ENCODE results near the gene TSGA10IP. TPM values are rescaled to one million over a fixed set of nuclear protein-coding genes. Genes with fewer than 3 reads are reported as not detected.
"Not testable (repeated sequence)": the region's sequence is repeated elsewhere in the genome, so short reads cannot be mapped to it uniquely, and the experiment has no call there.

TSGA10IP gene
- total and polyA plus RNA-seq, 4 donors: 0.39 to 0.68 (median 0.60) TPM; not detected in 1

DNA sequence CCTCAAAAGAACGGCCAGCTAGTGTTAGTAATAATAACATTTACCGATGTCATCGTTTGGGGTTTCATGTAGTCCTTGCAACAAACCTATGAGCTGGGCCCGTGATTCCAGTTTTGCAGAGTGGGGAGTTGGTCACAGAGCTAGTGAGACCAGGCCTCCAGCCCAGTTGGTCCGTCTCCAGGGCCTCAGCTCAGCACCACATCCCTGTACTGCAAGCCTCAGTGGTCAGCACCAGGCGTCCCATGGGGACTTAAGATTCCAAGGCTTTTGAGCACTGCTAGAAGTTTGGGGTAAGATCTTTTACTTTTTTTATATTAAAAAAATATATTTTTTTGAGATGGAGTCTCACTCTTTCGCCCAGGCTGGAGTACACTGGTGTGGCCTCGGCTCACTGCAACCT is 1.1 kb upstream of the TSGA10IP start:
- H3K36me3 ChIP-seq (ENCODE audit: control insufficient read depth, insufficient read depth, low read length): no peaks in the 10 kb centered on the region
- H3K27me3 ChIP-seq (ENCODE audit: control insufficient read depth, insufficient read depth, low read length): no peaks in the 10 kb centered on the region
- peaks cover 2% of the 10 kb centered on the region for H3K4me1 ChIP-seq (ENCODE audit: control insufficient read depth, insufficient read depth, low read length)
- no peak for DNase-seq (ENCODE audit: low read depth in 4 of 6, low spot score in 6 of 6)
- WGBS (ENCODE audit: insufficient coverage): 93% methylated on average over 7 of the region's 8 CpGs
- no peaks in the 10 kb centered on the region for H3K9me3 ChIP-seq (ENCODE audit: control insufficient read depth, insufficient read depth, low read length)
- H3K27ac ChIP-seq (ENCODE audit: low read depth, low read length): no peak overlapping the region
- no peak overlapping the region for H3K4me3 ChIP-seq (ENCODE audit: low read depth, low read length)

DNA sequence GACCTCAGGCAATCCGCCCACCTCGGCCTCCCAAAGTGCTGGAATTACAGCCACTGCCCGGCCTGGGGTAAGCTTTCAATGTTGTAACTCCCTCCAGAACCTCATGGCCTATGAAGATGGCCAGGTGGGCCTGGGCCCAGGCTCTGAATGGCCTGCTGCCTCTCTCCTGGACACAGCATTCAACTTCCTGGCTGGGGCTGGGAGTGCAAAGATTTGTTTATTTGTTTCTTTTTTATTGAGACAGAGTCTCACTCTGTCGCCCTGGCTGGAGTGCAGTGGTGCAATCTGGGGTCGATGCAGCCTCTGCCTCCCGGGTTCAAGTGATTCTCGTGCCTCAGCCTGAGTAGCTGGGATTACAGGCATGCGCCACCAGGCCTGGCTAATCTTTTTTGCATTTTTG is 513 bp upstream of the TSGA10IP start:
- 69% methylated on average over 7 of the region's 8 CpGs for WGBS (ENCODE audit: insufficient coverage)
- Histone ChIP-seq H3K27ac (ENCODE audit: low read depth, low read length) (no peak overlapping the region), H3K27me3 (ENCODE audit: control insufficient read depth, insufficient read depth, low read length) (no peaks in the 10 kb centered on the region), H3K4me3 (ENCODE audit: low read depth, low read length) (no peak overlapping the region), H3K36me3 (ENCODE audit: control insufficient read depth, insufficient read depth, low read length) (no peaks in the 10 kb centered on the region), H3K4me1 (ENCODE audit: control insufficient read depth, insufficient read depth, low read length) (peaks cover 2% of the 10 kb centered on the region), H3K9me3 (ENCODE audit: control insufficient read depth, insufficient read depth, low read length) (no peaks in the 10 kb centered on the region)
- no peak for DNase-seq (ENCODE audit: low read depth in 4 of 6, low spot score in 6 of 6)

DNA sequence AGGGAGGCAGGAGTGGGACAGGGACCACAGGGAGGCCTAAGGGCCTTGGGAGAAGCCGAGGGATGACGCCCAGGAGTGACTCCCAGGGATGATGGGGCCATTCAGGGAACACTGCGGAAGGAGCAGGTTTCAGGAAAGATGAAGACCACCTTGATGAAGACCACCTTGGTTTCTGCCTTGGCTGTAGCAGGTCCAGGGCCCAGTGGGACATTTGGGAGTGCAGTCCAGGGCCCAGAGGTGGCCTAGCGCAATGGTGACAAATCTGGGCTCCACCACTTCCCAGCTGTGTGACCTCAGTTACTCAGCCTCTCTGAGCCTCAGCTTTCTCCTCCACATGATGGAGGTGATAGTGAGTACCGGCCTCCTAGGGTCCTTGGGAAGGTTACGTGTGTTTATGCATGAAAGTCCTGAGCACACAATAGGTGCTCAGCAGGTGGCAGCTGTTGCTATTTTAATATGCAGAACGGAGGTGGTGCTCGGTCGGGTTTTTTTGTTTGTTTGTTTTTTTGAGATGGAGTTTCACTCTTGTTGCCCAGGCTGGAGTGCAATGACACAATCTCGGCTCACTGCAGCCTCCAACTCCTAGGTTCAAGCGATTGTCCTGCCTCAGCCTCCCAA is 770 bp downstream of the TSGA10IP start:
- no peaks in the 10 kb centered on the region for H3K9me3 ChIP-seq (ENCODE audit: control insufficient read depth, insufficient read depth, low read length)
- H3K27me3 ChIP-seq (ENCODE audit: control insufficient read depth, insufficient read depth, low read length): no peaks in the 10 kb centered on the region
- H3K36me3 ChIP-seq (ENCODE audit: control insufficient read depth, insufficient read depth, low read length): no peaks in the 10 kb centered on the region
- H3K4me3 ChIP-seq (ENCODE audit: low read depth, low read length): no peak overlapping the region
- H3K27ac ChIP-seq (ENCODE audit: low read depth, low read length): no peak overlapping the region
- peaks cover 2% of the 10 kb centered on the region for H3K4me1 ChIP-seq (ENCODE audit: control insufficient read depth, insufficient read depth, low read length)
- no peak for DNase-seq (ENCODE audit: low read depth in 4 of 6, low spot score in 6 of 6)
- 65% methylated on average over 7 of the region's 11 CpGs for WGBS (ENCODE audit: insufficient coverage)

DNA sequence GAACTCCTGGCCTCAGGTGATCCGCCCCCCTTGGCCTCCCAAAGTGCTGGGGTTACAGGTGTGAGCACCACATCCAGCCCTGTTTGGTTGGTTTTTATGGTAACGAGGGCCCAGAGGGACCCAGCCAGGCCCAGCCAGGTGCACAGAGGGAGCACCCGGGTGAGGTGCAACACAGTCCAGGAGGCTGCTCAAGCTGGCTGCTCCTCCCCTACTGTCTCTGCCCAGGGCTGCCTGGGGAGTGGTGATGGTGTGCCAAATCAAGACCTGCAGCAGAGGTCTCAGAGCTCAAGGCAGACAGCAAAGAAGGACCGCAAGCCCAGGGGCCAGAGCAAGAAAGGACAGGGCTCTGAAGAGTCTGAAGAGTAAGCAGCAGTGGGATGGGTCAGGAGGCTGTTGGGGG is 1.4 kb downstream of the TSGA10IP start:
- H3K27me3 ChIP-seq (ENCODE audit: control insufficient read depth, insufficient read depth, low read length): no peaks in the 10 kb centered on the region
- no peaks in the 10 kb centered on the region for H3K36me3 ChIP-seq (ENCODE audit: control insufficient read depth, insufficient read depth, low read length)
- 100% methylated on average over 4 of the region's 4 CpGs for WGBS (ENCODE audit: insufficient coverage)
- DNase-seq (ENCODE audit: low read depth in 4 of 6, low spot score in 6 of 6): no peak
- no peak overlapping the region for H3K27ac ChIP-seq (ENCODE audit: low read depth, low read length)
- H3K9me3 ChIP-seq (ENCODE audit: control insufficient read depth, insufficient read depth, low read length): no peaks in the 10 kb centered on the region
- no peak overlapping the region for H3K4me3 ChIP-seq (ENCODE audit: low read depth, low read length)
- H3K4me1 ChIP-seq (ENCODE audit: control insufficient read depth, insufficient read depth, low read length): peaks cover 2% of the 10 kb centered on the region

DNA sequence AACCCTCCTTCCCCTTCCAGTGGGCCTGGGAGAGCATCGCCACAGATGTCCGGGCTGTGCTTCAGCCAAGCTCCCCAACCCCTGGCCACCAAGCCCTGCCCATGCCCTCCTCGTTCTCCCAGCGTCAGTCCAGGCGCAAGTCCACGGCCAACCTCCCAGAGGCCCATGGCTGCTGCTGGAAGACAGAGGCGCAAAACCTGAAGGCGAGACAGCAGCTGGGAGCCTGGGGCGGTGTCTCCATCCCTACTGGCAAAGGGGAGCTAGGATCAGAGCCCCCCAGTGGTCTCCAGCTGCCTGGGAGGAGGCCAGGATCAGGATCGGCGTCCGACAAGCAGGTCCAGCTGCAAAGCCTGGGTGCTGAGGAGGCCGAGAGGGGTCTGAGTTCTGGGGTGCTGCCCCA is 1.9 kb downstream of the TSGA10IP start:
- Histone ChIP-seq H3K27me3 (ENCODE audit: control insufficient read depth, insufficient read depth, low read length) (no peaks in the 10 kb centered on the region), H3K36me3 (ENCODE audit: control insufficient read depth, insufficient read depth, low read length) (no peaks in the 10 kb centered on the region), H3K4me3 (ENCODE audit: low read depth, low read length) (no peak overlapping the region), H3K27ac (ENCODE audit: low read depth, low read length) (no peak overlapping the region), H3K9me3 (ENCODE audit: control insufficient read depth, insufficient read depth, low read length) (no peaks in the 10 kb centered on the region), H3K4me1 (ENCODE audit: control insufficient read depth, insufficient read depth, low read length) (peaks cover 2% of the 10 kb centered on the region)
- DNase-seq (ENCODE audit: low read depth in 4 of 6, low spot score in 6 of 6): no peak
- WGBS (ENCODE audit: insufficient coverage): 59% methylated on average over 13 of the region's 13 CpGs

DNA sequence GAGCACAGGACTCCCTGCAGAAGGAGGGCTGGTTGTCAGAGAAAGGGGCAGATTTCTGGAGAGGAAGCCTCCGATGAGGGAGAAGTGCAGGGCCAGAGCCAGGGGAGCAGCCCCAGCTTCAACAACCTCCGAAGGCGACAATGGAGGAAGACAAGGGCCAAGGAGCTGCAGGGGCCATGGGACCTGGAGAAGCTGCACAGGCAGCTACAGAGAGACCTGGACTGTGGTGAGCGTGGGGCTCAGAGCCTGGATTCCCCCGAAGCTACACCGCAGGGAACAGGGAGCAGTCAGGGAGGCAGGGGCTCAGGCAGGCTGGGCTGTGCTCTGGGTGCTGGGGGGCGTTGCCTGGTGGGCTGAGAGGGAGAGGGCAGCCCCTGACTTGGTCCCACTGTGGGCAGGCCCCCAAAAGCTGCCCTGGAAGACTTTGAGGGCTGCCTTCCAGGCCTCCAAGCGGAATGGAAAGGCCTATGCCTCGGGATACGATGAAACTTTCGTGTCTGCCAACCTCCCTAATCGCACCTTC is 2.4 kb downstream of the TSGA10IP start:
- no peaks in the 10 kb centered on the region for H3K27me3 ChIP-seq (ENCODE audit: control insufficient read depth, insufficient read depth, low read length)
- DNase-seq (ENCODE audit: low read depth in 4 of 6, low spot score in 6 of 6): no peak
- H3K4me1 ChIP-seq (ENCODE audit: control insufficient read depth, insufficient read depth, low read length): peaks cover 2% of the 10 kb centered on the region
- H3K9me3 ChIP-seq (ENCODE audit: control insufficient read depth, insufficient read depth, low read length): no peaks in the 10 kb centered on the region
- H3K36me3 ChIP-seq (ENCODE audit: control insufficient read depth, insufficient read depth, low read length): no peaks in the 10 kb centered on the region
- no peak overlapping the region for H3K27ac ChIP-seq (ENCODE audit: low read depth, low read length)
- WGBS (ENCODE audit: insufficient coverage): 81% methylated on average over 7 of the region's 12 CpGs
- no peak overlapping the region for H3K4me3 ChIP-seq (ENCODE audit: low read depth, low read length)

DNA sequence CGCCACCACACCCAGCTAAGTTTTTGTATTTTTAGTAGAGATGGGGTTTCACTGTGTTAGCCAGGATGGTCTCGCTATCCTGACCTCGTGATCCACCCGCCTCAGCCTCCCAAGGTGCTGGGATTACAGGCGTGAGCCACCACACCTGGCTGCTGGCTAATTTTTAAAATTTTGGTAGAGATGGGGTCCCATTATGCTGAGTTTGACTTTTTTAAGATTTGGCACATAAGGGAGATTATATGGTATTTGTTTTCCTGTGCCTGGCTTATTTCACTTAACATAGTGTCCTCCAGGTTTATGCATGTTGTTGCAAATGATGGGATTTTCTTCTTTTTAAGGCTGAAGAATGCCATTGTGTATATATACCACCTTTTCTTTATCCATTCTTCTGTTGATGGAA is 5.4 kb downstream of the TSGA10IP start:
- 94% methylated on average over 3 of the region's 5 CpGs for WGBS (ENCODE audit: insufficient coverage)
- not testable (repeated sequence) for H3K4me1 ChIP-seq (ENCODE audit: control insufficient read depth, insufficient read depth, low read length); H3K27me3 ChIP-seq (ENCODE audit: control insufficient read depth, insufficient read depth, low read length); H3K36me3 ChIP-seq (ENCODE audit: control insufficient read depth, insufficient read depth, low read length); H3K9me3 ChIP-seq (ENCODE audit: control insufficient read depth, insufficient read depth, low read length); H3K27ac ChIP-seq (ENCODE audit: low read depth, low read length); DNase-seq (ENCODE audit: low read depth in 4 of 6, low spot score in 6 of 6); H3K4me3 ChIP-seq (ENCODE audit: low read depth, low read length)

DNA sequence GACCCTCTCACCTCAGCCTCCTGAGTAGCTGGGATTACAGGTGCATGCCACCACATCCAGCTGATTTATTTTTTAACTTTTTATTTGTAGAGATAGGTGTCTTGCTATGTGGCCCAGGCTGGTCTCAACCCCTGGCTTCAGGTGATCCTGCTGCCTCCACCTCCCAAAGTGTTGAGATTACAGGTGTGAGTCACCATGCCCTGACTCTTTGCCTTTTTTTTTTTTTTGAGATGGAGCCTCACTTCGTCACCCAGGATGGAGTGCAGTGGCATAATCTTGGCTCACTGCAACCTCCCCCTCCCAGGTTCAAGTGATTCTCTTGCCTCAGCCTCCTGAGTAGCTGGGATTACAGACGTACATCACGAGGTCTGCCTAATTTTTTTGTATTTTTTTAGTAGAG is 6.4 kb downstream of the TSGA10IP start:
- not testable (repeated sequence) for H3K4me1 ChIP-seq (ENCODE audit: control insufficient read depth, insufficient read depth, low read length); H3K27me3 ChIP-seq (ENCODE audit: control insufficient read depth, insufficient read depth, low read length); H3K4me3 ChIP-seq (ENCODE audit: low read depth, low read length); H3K36me3 ChIP-seq (ENCODE audit: control insufficient read depth, insufficient read depth, low read length); DNase-seq (ENCODE audit: low read depth in 4 of 6, low spot score in 6 of 6); H3K9me3 ChIP-seq (ENCODE audit: control insufficient read depth, insufficient read depth, low read length); H3K27ac ChIP-seq (ENCODE audit: low read depth, low read length)
- WGBS (ENCODE audit: insufficient coverage): 79% methylated on average over 2 of the region's 3 CpGs

DNA sequence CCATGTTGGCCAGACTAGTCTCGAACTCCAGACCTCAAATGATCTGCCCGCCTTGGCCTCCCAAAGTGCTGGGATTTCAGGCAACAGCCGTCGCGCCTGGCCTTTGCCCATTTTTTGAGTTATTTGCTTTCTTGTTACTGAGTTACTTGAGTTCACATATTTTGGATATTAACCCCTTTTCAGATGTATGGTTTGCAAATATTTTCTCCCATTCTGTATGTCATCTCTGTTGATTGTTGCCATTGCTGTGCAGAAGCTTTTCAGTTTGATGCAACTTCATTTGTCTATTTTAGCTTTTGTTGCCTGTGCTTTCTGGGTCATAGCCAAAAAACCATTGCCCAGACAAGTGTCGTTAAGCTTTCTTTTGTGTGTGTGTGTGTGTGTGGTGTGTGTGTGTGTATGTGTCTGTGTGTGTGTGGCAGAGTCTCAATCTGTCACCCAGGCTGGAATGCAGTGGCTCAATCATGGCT is 6.8 kb downstream of the TSGA10IP start:
- Histone ChIP-seq H3K4me1 (ENCODE audit: control insufficient read depth, insufficient read depth, low read length) (no peaks in the 10 kb centered on the region), H3K27ac (ENCODE audit: low read depth, low read length) (no peak overlapping the region), H3K36me3 (ENCODE audit: control insufficient read depth, insufficient read depth, low read length) (no peaks in the 10 kb centered on the region), H3K9me3 (ENCODE audit: control insufficient read depth, insufficient read depth, low read length) (no peaks in the 10 kb centered on the region), H3K4me3 (ENCODE audit: low read depth, low read length) (no peak overlapping the region), H3K27me3 (ENCODE audit: control insufficient read depth, insufficient read depth, low read length) (no peaks in the 10 kb centered on the region)
- no peak for DNase-seq (ENCODE audit: low read depth in 4 of 6, low spot score in 6 of 6)
- 63% methylated on average over 3 of the region's 6 CpGs for WGBS (ENCODE audit: insufficient coverage)

DNA sequence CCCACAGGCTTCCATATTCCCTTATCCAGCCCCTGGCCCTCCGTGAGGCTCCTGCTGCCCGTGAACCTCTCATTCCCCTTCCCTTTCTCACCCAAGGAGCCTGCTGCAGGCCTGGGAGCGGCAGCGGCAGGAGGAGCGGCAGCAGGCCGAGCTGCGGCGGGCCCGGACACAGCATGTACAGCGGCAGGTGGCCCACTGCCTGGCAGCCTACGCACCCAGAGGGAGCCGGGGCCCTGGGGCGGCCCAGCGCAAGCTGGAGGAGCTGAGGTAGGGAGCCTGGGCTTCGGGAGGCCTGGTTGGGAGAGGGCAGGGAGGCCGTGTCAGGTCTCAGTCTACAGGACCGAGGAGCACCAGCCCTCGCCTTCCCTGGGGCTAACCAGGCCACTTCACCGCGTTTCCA is 8.2 kb downstream of the TSGA10IP start:
- DNase-seq (ENCODE audit: low read depth in 4 of 6, low spot score in 6 of 6): no peak
- Histone ChIP-seq H3K36me3 (ENCODE audit: control insufficient read depth, insufficient read depth, low read length) (no peaks in the 10 kb centered on the region), H3K27ac (ENCODE audit: low read depth, low read length) (no peak overlapping the region), H3K27me3 (ENCODE audit: control insufficient read depth, insufficient read depth, low read length) (no peaks in the 10 kb centered on the region), H3K4me3 (ENCODE audit: low read depth, low read length) (no peak overlapping the region), H3K4me1 (ENCODE audit: control insufficient read depth, insufficient read depth, low read length) (no peaks in the 10 kb centered on the region), H3K9me3 (ENCODE audit: control insufficient read depth, insufficient read depth, low read length) (no peaks in the 10 kb centered on the region)
- WGBS (ENCODE audit: insufficient coverage): 94% methylated on average over 13 of the region's 20 CpGs
